ENCODE results near the gene PLD1. TPM values are rescaled to one million over a fixed set of nuclear protein-coding genes. Genes with fewer than 3 reads are reported as not detected.

Gene PLD1
- total and polyA plus RNA-seq, 4 donors, result 4.9 to 31.5 (median 18.6) TPM

DNA sequence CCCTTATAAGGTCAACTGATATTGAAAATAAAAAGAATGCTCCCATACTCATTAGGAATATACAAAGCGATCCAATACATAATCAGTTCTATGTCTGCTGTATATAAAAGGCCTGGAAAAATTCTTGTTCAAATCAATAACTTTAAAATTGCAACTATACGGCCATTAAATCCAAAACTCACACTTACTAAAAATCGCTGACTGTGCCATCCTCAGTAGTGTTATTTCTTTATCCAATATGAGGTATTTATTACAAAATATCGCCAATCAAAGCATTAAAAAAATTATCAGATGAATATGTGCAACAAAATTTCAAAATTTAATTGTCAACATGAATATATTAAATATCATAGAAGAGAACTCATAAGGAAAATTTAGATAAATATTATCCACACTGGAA lies 146.5 kb downstream of the PLD1 start:
- no peak for DNase-seq (ENCODE audit: low spot score)
- Histone ChIP-seq H3K9ac (ENCODE audit: low read depth in 1 of 2, low read length in 2 of 2) (no peak overlapping the region), H3K27ac (ENCODE audit: low read depth in 1 of 2, low read length in 2 of 2) (no peak overlapping the region), H3K27me3 (ENCODE audit: control insufficient read depth in 4 of 4, insufficient read depth in 4 of 4, low read length in 3 of 4) (no peaks in the 10 kb centered on the region), H3K4me1 (ENCODE audit: control insufficient read depth in 4 of 4, insufficient read depth in 4 of 4, low read length in 3 of 4) (no peaks in the 10 kb centered on the region), H3K4me3 (ENCODE audit: low read depth in 1 of 3, low read length in 3 of 3) (no peak overlapping the region), H3K9me3 (ENCODE audit: control insufficient read depth in 4 of 4, low read length in 3 of 4) (no peaks in the 10 kb centered on the region), H3K36me3 (ENCODE audit: control insufficient read depth in 4 of 4, insufficient read depth in 3 of 4, low read depth in 1 of 4, low read length in 3 of 4) (peaks cover 0 to 70% (median 52%) of the 10 kb centered on the region in 4 donors)
- no peak for TF ChIP-seq YY1 (IDR thresholded peaks at IDR 0.05)
- TF ChIP-seq EGR1 (IDR thresholded peaks at IDR 0.05; ENCODE audit: low read depth in 2 of 2), result no peak
- TF ChIP-seq, protein P1, sequence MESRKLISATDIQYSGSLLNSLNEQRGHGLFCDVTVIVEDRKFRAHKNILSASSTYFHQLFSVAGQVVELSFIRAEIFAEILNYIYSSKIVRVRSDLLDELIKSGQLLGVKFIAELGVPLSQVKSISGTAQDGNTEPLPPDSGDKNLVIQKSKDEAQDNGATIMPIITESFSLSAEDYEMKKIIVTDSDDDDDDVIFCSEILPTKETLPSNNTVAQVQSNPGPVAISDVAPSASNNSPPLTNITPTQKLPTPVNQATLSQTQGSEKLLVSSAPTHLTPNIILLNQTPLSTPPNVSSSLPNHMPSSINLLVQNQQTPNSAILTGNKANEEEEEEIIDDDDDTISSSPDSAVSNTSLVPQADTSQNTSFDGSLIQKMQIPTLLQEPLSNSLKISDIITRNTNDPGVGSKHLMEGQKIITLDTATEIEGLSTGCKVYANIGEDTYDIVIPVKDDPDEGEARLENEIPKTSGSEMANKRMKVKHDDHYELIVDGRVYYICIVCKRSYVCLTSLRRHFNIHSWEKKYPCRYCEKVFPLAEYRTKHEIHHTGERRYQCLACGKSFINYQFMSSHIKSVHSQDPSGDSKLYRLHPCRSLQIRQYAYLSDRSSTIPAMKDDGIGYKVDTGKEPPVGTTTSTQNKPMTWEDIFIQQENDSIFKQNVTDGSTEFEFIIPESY (IDR thresholded peaks at IDR 0.05), result no peak
- TF ChIP-seq GABPA (IDR thresholded peaks at IDR 0.05 in 1 of 2, conservative IDR thresholded peaks at IDR 0.05 in 1 of 2), result no peak
- no peak for TF ChIP-seq HNF4A (conservative IDR thresholded peaks at IDR 0.05)
- TF ChIP-seq HNF4G (IDR thresholded peaks at IDR 0.05), result no peak
- TF ChIP-seq, protein P2, sequence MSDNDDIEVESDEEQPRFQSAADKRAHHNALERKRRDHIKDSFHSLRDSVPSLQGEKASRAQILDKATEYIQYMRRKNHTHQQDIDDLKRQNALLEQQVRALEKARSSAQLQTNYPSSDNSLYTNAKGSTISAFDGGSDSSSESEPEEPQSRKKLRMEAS (IDR thresholded peaks at IDR 0.05), result no peak
- TF ChIP-seq NR2F2 (IDR thresholded peaks at IDR 0.05), result no peak
- TF ChIP-seq, protein P3, sequence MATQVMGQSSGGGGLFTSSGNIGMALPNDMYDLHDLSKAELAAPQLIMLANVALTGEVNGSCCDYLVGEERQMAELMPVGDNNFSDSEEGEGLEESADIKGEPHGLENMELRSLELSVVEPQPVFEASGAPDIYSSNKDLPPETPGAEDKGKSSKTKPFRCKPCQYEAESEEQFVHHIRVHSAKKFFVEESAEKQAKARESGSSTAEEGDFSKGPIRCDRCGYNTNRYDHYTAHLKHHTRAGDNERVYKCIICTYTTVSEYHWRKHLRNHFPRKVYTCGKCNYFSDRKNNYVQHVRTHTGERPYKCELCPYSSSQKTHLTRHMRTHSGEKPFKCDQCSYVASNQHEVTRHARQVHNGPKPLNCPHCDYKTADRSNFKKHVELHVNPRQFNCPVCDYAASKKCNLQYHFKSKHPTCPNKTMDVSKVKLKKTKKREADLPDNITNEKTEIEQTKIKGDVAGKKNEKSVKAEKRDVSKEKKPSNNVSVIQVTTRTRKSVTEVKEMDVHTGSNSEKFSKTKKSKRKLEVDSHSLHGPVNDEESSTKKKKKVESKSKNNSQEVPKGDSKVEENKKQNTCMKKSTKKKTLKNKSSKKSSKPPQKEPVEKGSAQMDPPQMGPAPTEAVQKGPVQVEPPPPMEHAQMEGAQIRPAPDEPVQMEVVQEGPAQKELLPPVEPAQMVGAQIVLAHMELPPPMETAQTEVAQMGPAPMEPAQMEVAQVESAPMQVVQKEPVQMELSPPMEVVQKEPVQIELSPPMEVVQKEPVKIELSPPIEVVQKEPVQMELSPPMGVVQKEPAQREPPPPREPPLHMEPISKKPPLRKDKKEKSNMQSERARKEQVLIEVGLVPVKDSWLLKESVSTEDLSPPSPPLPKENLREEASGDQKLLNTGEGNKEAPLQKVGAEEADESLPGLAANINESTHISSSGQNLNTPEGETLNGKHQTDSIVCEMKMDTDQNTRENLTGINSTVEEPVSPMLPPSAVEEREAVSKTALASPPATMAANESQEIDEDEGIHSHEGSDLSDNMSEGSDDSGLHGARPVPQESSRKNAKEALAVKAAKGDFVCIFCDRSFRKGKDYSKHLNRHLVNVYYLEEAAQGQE (IDR thresholded peaks at IDR 0.05), result no peak
- TF ChIP-seq, protein P4, sequence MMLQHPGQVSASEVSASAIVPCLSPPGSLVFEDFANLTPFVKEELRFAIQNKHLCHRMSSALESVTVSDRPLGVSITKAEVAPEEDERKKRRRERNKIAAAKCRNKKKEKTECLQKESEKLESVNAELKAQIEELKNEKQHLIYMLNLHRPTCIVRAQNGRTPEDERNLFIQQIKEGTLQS (IDR thresholded peaks at IDR 0.05), result no peak
- TF ChIP-seq FOXA1 (IDR thresholded peaks at IDR 0.05), result no peak
- no peak for TF ChIP-seq TAF1 (conservative IDR thresholded peaks at IDR 0.05)
- TF ChIP-seq FOXA2 (IDR thresholded peaks at IDR 0.05), result no peak
- TF ChIP-seq JUND (IDR thresholded peaks at IDR 0.05), result no peak
- WGBS, result 96% methylated on average over 4 of the region's 4 CpGs

DNA sequence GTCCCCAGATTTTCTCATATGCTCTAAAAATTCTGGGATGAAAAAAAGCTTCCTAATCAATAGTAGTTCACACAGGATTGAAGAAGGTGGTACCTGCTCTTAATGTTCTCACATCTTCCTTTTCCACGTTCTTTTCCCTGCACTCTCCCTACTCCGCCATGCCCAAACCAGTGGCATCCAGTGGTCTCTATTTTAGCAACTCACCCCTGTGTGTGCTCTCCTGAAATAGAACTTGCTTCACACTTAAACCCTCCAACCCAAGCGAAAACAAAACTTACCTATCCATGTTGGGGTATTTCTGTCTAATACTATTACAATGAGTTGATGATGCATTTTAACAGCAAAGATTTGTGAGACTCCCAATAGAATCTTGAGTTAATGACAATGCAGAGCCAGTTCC lies 148.8 kb downstream of the PLD1 start:
- Histone ChIP-seq H3K4me1 (ENCODE audit: control insufficient read depth in 4 of 4, insufficient read depth in 4 of 4, low read length in 3 of 4) (no peaks in the 10 kb centered on the region), H3K36me3 (ENCODE audit: control insufficient read depth in 4 of 4, insufficient read depth in 3 of 4, low read depth in 1 of 4, low read length in 3 of 4) (peaks cover 3 to 72% (median 52%) of the 10 kb centered on the region in 4 donors), H3K27me3 (ENCODE audit: control insufficient read depth in 4 of 4, insufficient read depth in 4 of 4, low read length in 3 of 4) (no peaks in the 10 kb centered on the region), H3K4me3 (ENCODE audit: low read depth in 1 of 3, low read length in 3 of 3) (no peak overlapping the region), H3K27ac (ENCODE audit: low read depth in 1 of 2, low read length in 2 of 2) (no peak overlapping the region), H3K9me3 (ENCODE audit: control insufficient read depth in 4 of 4, low read length in 3 of 4) (no peaks in the 10 kb centered on the region), H3K9ac (ENCODE audit: low read depth in 1 of 2, low read length in 2 of 2) (no peak overlapping the region)
- WGBS, result 96% methylated on average over 3 of the region's 3 CpGs
- no peak for DNase-seq (ENCODE audit: low spot score)
- TF ChIP-seq FOXA1 (IDR thresholded peaks at IDR 0.05), result no peak
